ENCODE data around the gene DRAM2. TPM values are rescaled to one million over a fixed set of nuclear protein-coding genes. Genes with fewer than 3 reads are reported as not detected.

Gene DRAM2
- total RNA-seq: 95.6 and 101 TPM in 2 replicates

DNA sequence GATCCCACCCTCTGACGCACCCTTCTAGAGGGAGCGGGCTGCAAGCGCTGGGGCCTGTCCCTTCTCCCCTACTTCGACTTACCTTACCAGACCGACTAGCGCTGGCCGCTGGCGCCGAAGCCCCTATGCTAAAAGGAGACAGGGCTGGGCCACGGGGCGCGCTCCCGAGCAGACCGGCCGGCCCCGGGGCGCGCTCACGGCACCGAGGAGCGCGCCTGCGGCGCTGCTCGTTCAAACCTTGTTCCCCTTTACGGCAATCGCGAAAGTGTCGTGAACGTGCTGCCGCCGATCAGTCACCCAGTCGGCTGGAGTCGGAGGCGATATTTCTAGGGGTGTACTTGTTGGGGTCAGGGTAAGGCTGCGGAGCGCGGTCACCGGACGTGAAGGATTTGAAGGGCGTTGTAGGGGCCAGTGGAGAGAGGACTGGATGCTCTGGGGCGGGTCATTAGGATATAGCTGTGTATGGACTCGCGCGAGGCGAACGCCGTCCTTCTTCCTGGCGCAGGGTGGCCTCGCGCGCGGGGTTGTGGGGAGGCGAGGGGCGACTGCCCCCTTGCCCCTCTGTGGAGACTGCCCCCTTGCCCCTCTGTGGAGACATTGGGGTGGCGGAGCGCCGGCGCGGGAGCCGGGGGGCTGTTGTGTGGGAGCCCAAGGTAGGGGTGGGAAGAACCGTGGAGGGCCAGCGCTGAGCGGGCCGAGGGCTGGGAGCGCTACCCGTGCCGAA, at the start of gene DRAM2, which contains the start of gene CEPT1:
DRAM2 (minus strand) TSS at position 138 of the 724 bp plus-strand sequence. CDS start 8,539 bp downstream, outside the sequence.
CEPT1 (plus strand) TSS at position 268 of the 724 bp plus-strand sequence. CDS start 7,492 bp downstream, outside the sequence.
- DNase-seq (ENCODE audit: low read depth): peak; percentile 92

GRCh38 chr1:111184663-111185062, 44.8 kb upstream of the DRAM2 start:
- no peak for DNase-seq (ENCODE audit: low read depth)

DNA sequence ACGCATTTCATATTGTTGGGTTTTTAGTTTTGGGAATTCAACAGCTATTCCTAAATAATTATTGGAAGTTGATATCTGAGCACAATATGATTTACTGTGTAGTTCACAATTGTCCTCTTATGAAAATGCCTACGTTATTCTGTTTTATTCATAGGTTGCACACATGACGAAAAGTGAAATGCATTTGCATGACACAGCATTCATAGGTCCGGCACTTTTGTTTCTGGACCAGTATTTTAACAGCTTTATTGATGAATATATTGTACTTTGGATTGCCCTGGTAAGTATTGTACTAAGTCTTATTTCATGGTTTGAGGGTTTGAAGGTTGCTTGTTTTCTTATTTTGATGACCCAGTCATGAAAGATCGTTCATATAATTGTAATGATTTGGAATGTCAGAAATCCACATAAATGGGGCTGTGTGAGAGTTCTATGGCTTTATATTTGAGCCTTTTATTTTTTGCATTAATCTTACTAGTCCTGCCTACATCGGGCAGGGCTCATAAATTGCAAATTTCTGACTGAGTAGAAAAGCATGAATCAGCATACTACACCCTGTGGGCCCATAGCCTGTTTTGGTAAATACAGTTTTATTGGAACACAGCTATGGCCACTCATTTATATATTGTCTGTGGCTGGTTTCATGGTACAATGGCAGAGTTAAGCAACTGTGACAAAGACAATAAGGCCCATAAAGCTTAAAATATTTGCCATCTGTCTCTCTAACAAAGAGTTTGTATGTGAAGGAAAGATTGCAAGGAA, 43.6 kb upstream of the DRAM2 start:
- no peak for DNase-seq (ENCODE audit: low read depth)

DNA sequence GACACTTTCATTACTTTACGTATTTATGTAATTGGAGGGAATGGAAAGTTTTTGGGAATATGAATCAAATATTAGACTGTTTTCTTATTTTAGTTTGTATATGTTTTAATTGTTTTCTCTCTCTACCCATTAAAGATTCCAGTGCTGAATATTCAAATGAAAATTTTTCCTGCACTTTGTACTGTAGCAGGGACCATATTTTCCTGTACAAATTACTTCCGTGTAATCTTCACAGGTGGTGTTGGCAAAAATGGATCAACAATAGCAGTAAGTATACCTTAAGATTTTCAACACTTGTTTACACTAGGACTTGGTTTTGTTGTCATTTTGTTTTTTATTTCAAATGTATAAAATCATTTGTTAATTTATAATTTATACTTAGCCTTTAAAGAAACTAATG, 42.2 kb upstream of the DRAM2 start:
- no peak for DNase-seq (ENCODE audit: low read depth)

GRCh38 chr1:111179968-111180533, 40.2 kb upstream of the DRAM2 start:
- DNase-seq (ENCODE audit: low read depth): no peak

DNA sequence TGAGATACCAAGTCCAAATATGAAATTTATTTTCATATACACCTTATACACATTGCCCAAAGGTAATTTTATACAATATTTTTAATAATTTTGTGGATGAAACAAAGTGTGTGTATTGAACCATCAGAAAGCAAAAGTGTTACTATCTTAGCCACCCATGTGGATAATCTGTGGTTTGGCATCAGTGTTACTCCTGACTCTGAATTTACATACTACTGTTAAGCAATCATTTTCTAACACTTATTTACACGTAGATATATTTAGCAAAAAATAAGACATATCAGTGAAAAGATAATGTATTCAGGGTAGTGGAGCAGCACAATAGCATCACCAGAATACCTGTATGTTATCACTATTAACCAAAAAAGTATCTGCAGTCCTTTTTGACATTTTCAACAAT, 36.8 kb upstream of the DRAM2 start:
- peak; percentile 35 for DNase-seq (ENCODE audit: low read depth)

GRCh38 chr1:111175349-111175748, 35.5 kb upstream of the DRAM2 start:
- no peak for DNase-seq (ENCODE audit: low read depth)

DNA sequence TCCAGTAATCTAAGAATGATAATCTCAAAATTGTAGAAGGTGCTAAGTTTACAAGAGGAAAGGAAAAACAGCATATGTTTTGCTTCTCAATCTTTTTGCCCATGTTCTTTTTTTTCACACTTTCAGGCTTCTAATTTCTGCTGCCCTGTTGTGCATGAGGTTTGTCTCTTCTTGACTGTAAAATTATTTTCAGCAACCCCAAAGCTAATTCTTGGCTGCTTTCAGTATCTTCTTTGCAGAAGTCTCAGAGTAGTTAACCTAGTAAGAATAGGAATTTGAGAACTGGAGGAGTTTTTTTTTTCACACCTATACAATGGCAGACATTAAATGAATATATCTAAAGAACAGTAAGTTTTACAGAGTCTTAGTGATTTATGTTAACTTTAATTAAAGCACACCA, 34.2 kb upstream of the DRAM2 start:
- no peak for DNase-seq (ENCODE audit: low read depth)

- no peak for DNase-seq (ENCODE audit: low read depth)
Observed at GRCh38 chr1:111172463-111172862, 32.6 kb upstream of the DRAM2 start.

- no peak for DNase-seq (ENCODE audit: low read depth)
Observed at GRCh38 chr1:111164151-111164550, 24.3 kb upstream of the DRAM2 start.

- DNase-seq (ENCODE audit: low read depth): no peak
Observed at GRCh38 chr1:111163363-111163762, 23.5 kb upstream of the DRAM2 start.

DNA sequence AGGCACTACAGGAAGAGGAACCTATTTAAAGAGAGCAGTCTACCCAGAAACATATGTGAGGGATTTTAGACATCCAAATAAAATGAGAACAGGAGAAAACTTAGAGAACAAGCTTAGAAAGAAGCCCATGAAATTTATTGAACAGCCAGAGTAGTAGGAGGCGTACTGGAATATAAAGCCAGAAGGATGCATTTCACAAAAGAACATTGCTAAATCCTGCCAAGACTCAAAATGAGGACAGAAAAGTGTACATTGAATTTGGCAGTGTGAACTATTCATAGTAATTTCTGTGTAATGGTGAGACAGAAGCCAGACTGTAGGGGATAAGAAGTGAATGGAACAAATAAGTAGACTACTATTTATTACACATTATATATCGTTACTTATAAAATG, 22.6 kb upstream of the DRAM2 start:
- no peak for DNase-seq (ENCODE audit: low read depth)

DNA sequence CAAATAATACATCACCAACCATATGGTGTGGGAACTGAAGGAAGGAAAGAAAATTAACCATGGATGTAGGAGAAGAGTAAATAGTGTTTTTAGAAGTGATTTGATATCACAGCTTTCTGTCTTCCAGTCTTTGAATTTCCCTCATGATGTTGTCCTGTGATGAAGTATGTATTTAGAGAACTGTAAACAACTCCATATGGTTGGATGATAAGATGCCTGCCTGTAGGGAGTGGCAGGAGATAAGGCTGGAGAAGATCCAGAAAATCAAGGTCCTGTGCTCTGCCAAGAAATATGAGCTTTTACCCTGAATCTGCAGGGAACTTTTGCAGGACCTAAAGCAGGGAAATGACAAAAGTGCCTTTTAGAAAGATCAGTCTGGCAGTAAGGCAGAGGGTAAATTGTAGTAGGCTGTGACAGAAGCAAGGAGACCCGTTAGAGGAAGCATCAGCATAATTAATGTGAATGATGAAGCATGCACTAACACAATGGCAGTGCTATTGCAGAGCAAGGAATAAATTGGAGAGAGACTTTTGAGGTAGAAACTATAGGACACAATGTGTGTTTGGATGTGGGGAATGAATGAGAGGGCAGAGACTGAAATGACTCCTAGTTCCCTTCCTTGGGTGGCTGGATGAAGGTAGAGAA, 22.1 kb upstream of the DRAM2 start:
- DNase-seq (ENCODE audit: low read depth): no peak

GRCh38 chr1:111157431-111157830, 17.5 kb upstream of the DRAM2 start:
- no peak for DNase-seq (ENCODE audit: low read depth)

DNA sequence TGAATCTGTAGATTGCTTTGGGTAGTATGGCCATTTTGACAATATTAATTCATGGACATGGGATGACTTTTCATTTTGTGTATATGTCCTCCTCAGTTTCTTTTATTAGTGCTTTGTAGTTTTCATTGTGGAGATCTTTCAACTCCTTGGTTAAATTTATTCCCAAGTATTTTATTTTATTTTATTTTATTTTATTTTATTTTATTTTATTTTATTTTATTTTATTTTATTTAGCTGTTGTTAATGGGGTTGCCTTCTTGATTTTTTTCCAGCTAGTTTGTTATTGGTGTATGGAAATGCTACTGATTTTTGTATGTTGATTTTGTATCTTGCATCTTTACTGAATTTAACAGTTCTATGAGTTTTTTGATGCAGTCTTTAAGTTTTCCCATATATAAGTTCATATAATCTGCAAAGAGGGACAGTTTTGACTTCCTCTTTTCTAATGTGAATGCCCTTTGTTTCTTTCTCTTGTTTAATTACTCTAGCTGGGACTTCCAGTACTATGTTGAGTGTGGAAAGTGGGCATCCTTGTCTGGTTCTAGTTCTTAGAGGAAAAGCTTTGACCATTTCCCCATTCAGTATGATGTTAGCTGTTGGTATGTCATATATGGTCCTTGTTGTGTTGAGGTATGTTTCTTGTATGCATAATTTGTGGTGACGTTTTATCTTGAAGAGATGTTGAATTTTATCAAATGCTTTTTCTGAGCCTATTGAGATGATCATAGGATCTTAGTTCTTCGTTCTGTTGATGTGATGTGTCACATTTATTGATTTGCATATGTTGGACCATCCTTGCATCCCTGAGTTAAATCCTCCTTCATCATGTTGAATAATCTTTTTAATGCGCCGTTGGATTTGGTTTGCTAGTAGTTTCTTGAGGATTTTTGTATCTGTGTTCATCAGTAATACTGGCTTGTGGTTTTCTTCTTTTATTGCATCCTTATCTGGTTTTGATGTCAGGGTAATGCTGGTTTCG, 14.4 kb upstream of the DRAM2 start:
- DNase-seq (ENCODE audit: low read depth): no peak

- DNase-seq (ENCODE audit: low read depth): no peak
Observed at GRCh38 chr1:111151838-111152237, 11.9 kb upstream of the DRAM2 start.

DNA sequence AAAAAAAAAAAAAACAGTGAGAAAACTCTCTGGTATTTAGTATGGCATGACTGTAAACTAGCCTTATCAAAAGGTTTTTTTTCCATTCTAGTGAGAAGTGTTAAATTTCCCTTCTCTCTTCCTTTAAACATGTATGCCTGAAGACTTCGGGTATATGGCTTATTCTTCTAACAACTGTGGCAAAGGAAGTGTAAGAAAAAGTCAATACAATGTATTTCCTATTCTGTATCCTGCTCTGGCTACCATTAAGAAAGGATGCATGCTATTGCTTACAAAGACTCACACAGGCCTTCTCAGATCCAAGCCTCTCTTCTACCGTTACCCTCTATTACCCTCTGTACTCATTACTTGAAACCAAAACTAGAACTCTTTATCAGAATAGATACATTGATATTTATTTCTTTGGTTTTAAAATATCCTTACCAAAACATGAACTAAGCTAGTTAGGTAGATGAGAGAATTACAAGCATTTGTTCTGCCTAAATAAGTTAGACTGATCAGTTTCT, 8.5 kb upstream of the DRAM2 start:
- no peak for DNase-seq (ENCODE audit: low read depth)

DNA sequence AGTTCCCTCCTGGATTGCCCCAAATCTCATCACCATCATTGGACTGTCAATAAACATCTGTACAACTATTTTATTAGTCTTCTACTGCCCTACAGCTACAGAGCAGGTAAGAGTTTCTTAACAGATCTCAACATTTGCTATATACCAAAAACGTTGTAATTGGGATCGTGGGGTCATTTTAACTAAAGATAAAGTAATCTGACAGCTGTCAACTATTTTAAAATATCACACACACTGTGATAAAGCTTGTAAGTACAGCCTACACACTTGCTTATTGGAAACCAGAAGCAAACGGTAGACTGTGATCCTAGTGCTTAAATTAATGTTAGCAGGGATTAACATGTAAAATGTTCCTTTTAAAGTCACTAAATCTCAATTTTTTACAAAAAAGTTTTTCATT, 8.1 kb upstream of the DRAM2 start:
- DNase-seq (ENCODE audit: low read depth): no peak

DNA sequence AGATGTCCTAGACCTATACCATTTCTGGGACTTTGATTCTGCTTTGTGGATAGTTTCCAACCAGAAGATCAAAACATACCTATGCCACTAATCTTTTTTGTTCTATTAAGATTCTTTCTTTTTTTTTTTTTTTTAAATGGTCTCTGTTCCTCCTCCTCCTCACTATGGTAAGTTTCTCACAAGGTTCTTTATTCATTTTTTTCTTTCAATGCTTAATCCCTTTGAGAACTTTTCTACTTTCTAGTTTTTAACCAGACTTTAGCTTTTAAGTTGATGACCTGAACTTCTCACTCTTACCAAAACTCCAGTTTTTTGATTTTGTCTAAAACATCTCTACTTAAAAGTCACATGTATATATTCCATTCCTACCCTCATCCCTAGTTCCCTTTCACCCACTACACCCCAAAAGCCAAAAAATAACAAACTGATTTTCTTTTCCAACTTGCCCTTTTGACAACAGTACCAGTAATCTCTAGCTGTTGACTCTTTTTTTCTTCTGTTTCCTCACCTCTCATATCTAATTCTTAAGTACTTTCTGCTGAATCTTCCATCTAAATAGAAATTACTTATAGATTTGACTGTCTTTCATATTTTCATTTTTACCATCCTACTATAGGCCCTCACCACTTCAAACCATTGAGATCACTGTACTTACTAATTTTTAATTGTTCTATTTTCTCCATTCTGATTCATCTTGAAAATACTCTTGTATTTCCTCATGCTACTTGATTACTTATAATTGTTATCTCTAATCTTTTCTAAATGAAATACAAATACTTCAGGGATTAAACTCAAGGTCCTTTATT, 6.3 kb upstream of the DRAM2 start:
- DNase-seq (ENCODE audit: low read depth): no peak

- peak; percentile 13 for DNase-seq (ENCODE audit: low read depth)
Observed at GRCh38 chr1:111145542-111145941, 5.6 kb upstream of the DRAM2 start.

Data from renal cortical epithelial cell (primary cell).